Lower leg skin (tissue), 4 donors: ENCODE measurements around the gene PTGDS. TPM values are rescaled to one million over a fixed set of nuclear protein-coding genes. Genes with fewer than 3 reads are reported as not detected.

Source experiments
- DNase-seq, 2 donors: peaks; one replicate each; pipeline ENCODE4 v3.0.0-alpha.2; 2019; ENCODE audit warnings: low spot score in 2 of 2
- H3K4me3 ChIP-seq: fragments of 200-600 bp; sonication (generic); 2 replicates; pipeline ENCODE4 v1.5.1; 2017; ENCODE audit warnings: mild to moderate bottlenecking, low read depth; ENCODE audit not compliant: poor library complexity, severe bottlenecking
- CTCF ChIP-seq, 3 donors: fragments of 450-650 bp; IDR thresholded peaks; one replicate each; pipeline ENCODE4 v1.5.1; 2016; ENCODE audit warnings: antibody characterized with exemption in 3 of 3, mild to moderate bottlenecking in 3 of 3, moderate library complexity in 2 of 3
- POLR2A ChIP-seq, 2 donors: fragments of 450-650 bp; IDR thresholded peaks; one replicate each; pipeline ENCODE4 v1.6.1; 2016 to 2017; ENCODE audit warnings: antibody characterized with exemption in 2 of 2, mild to moderate bottlenecking in 1 of 2, moderate library complexity in 1 of 2
- WGBS, 2 donors: methylation state at CpG; one replicate each; pipeline ENCODE4 v1.1.5; 2018; 5-methylcytosine and 5-hydroxymethylcytosine counted together
- intact Hi-C: fragments of 100-400 bp; cut with DNase I; formaldehyde crosslinking; loops from one replicate; pipeline ENCODE4 v1.15.0; 2023; ENCODE audit warnings: low total_unique reads
- total RNA-seq, 4 donors: library from RNA; depleted of rRNA; stranded (reverse); fragments of >200 nt; gene quantifications; one replicate each; pipeline ENCODE4 v1.1.0, GENCODE V29; 2016

Gene PTGDS
- total RNA-seq, 4 donors from 2014 or later, result 9.7 to 75.3 (median 14.8) TPM

DNA sequence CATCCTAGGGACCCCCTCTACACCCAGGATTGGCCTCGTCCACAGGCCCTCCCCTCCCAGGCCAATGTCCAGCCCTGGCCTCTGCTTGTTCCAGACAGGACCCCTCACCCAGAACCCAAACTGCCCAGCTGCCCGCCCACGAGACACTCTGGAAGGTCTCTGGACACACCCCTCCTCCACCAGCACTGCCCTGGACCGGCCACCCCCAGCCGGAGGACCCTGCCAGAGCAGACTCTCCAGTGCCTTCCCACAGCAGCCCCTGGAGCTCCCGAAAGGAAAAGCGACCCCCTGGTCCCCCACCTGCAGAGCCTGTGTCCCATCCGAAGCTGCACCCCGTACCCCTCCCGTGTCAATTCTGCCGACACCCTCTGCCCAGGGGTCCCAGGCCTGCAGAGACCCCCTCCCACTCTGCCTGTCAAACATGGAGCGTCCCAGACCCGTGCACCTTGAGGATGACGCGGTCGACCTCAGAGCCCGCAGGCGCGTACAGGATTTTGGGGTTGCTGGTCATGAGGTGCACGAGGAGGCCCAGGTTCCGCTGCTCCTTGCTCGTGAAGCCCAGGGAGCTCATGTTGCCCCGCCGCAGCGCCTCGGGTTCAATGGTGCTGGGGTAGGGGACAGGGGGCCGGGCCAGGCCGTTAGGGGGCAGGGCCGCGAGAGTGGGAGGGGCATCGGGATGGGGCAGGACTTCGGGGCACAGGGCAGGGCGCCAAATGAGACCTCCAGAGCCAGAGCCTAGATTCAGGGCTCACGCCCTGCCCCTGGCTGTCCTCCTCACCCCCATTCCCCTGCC, 42.8 kb downstream of the PTGDS start:
- 92 to 95% methylated on average over 26 to 34 of the region's 34 CpGs for WGBS, 2 donors
- intact Hi-C loops, result no loop called here
- TF ChIP-seq POLR2A (IDR thresholded peaks at IDR 0.05) (no peak), CTCF (IDR thresholded peaks at IDR 0.05) (no peak)
- no peak overlapping the region for H3K4me3 ChIP-seq
- no peak for DNase-seq

- no peak overlapping the region for H3K4me3 ChIP-seq
- TF ChIP-seq POLR2A (IDR thresholded peaks at IDR 0.05) (no peak), CTCF (IDR thresholded peaks at IDR 0.05) (no peak)
- WGBS, 2 donors, result 93 to 95% methylated on average over 13 to 24 of the region's 32 CpGs
- intact Hi-C loops, result no loop called here
- no peak for DNase-seq
These were observed 43.7 kb downstream of the PTGDS start for GRCh38 chr9:137020771-137021567.

GRCh38 chr9:137021568-137021978, 44.3 kb downstream of the PTGDS start:
- TF ChIP-seq POLR2A (IDR thresholded peaks at IDR 0.05) (no peak), CTCF (IDR thresholded peaks at IDR 0.05) (no peak)
- intact Hi-C loops, result no loop called here
- H3K4me3 ChIP-seq, result no peak overlapping the region
- WGBS, 2 donors, result 73 to 92% methylated on average over 5 to 6 of the region's 6 CpGs
- DNase-seq, result no peak

GRCh38 chr9:137021979-137022661, 44.8 kb downstream of the PTGDS start:
- 42 to 55% methylated on average over 18 to 23 of the region's 30 CpGs for WGBS, 2 donors

DNA sequence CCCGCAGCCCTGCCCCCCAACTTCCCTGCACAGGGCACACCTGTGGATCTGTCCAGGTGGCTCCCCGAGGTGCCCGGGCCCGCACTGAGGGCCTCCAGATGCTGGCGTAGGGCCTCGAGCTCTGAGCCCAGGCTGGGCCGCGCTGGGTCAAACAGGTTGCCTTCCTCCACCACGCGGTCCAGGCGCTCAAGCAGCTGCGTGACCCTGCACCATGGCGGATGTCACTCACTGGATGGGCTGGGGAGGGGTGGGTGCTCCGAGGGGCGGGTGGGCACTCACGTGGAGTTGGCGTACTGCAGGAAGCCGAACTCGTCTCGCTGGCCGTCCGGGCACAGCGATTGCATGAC, 45.3 kb downstream of the PTGDS start:
- DNase-seq, result no peak
- WGBS, 2 donors, result 81 to 92% methylated on average over 15 to 23 of the region's 23 CpGs
- TF ChIP-seq POLR2A (IDR thresholded peaks at IDR 0.05) (no peak), CTCF (IDR thresholded peaks at IDR 0.05) (no peak)
- no peak overlapping the region for H3K4me3 ChIP-seq
- intact Hi-C loops, result no loop called here

More at GRCh38 chr9:137021979-137022661, 44.8 kb downstream of the PTGDS start:
- H3K4me3 ChIP-seq, result no peak overlapping the region
- TF ChIP-seq POLR2A (IDR thresholded peaks at IDR 0.05) (no peak), CTCF (IDR thresholded peaks at IDR 0.05) (no peak)
- intact Hi-C loops, result no loop called here
- no peak for DNase-seq
